A673 (cell line): ENCODE measurements around the gene DHPS.

Experiments
- EZH2 ChIP-seq: fragments of 200-600 bp; sonication (generic); IDR thresholded peaks from 2 replicates; pipeline ENCODE4 v1.6.1; 2017; ENCODE audit warnings: borderline replicate concordance, low read depth, mild to moderate bottlenecking, mixed read lengths, antibody characterized with exemption, low read length; ENCODE audit not compliant: poor library complexity, severe bottlenecking
- TF ChIP-seq, protein P1 (sequence below): fragments of 300-800, 200-600 bp; sonication (generic); conservative IDR thresholded peaks from 2 replicates; pipeline ENCODE4 v1.5.1; 2017; ENCODE audit warnings: low read depth, mild to moderate bottlenecking, antibody characterized with exemption, low read length, moderate library complexity, mixed read lengths

DNA sequence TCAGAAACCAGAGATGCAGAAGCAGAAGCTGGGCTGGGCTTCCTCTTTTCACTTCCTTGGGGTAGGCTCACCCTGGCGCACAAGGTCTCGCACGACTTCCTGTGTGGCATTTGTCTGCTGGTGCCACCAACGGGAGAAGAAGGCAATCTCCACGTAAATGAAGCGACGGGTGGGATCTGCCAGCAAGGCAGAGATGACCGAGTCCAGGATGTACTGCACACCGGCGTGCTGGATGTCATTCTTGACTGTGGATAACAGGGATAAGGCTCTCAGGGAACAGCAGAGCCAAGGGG is 16.5 kb downstream of the DHPS start:
- TF ChIP-seq, protein P1, sequence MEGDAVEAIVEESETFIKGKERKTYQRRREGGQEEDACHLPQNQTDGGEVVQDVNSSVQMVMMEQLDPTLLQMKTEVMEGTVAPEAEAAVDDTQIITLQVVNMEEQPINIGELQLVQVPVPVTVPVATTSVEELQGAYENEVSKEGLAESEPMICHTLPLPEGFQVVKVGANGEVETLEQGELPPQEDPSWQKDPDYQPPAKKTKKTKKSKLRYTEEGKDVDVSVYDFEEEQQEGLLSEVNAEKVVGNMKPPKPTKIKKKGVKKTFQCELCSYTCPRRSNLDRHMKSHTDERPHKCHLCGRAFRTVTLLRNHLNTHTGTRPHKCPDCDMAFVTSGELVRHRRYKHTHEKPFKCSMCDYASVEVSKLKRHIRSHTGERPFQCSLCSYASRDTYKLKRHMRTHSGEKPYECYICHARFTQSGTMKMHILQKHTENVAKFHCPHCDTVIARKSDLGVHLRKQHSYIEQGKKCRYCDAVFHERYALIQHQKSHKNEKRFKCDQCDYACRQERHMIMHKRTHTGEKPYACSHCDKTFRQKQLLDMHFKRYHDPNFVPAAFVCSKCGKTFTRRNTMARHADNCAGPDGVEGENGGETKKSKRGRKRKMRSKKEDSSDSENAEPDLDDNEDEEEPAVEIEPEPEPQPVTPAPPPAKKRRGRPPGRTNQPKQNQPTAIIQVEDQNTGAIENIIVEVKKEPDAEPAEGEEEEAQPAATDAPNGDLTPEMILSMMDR = no peak
- no peak for TF ChIP-seq EZH2
